H9 (cell line): ENCODE results near the gene HOXC6. TPM values are rescaled to one million over a fixed set of nuclear protein-coding genes. Genes with fewer than 3 reads are reported as not detected.

Experiments used
- DNase-seq: peaks from one replicate; pipeline ENCODE4 v3.0.0-alpha.2; 2017
- H2AFZ ChIP-seq: one replicate; pipeline ENCODE4 v1.6.1; 2013; ENCODE audit warnings: mild to moderate bottlenecking, low read length, control low read depth, moderate library complexity
- H2AK5ac ChIP-seq: 2 replicates; pipeline ENCODE4 v1.6.1; 2013; ENCODE audit warnings: low read length, control low read depth, mixed read lengths; ENCODE audit not compliant: insufficient read length
- H2BK120ac ChIP-seq: one replicate; pipeline ENCODE4 v1.6.1; 2013; ENCODE audit warnings: low read depth, mild to moderate bottlenecking, low read length, control low read depth, inconsistent platforms; ENCODE audit not compliant: poor library complexity, severe bottlenecking
- H2BK12ac ChIP-seq: 2 replicates; pipeline ENCODE4 v1.6.1; 2013; ENCODE audit warnings: low read length, control low read depth, mixed read lengths, low read depth; ENCODE audit not compliant: insufficient read length
- H2BK15ac ChIP-seq: 2 replicates; pipeline ENCODE4 v1.6.1; 2013; ENCODE audit warnings: low read depth, low read length, control low read depth
- H2BK20ac ChIP-seq: one replicate; pipeline ENCODE4 v1.6.1; 2013; ENCODE audit warnings: low read depth, mild to moderate bottlenecking, low read length, control low read depth, inconsistent platforms; ENCODE audit not compliant: poor library complexity, severe bottlenecking
- H2BK5ac ChIP-seq: 2 replicates; pipeline ENCODE4 v1.6.1; 2013; ENCODE audit warnings: low read length, control low read depth, mixed read lengths; ENCODE audit not compliant: insufficient read length
- H3K14ac ChIP-seq: 2 replicates; pipeline ENCODE4 v1.6.1; 2013; ENCODE audit warnings: low read length, control low read depth; ENCODE audit not compliant: insufficient read depth
- H3K18ac ChIP-seq: 2 replicates; pipeline ENCODE4 v1.6.1; 2013; ENCODE audit warnings: low read depth, mild to moderate bottlenecking, mixed read lengths, low read length, control low read depth; ENCODE audit not compliant: insufficient read length
- H3K23ac ChIP-seq: 2 replicates; pipeline ENCODE4 v1.6.1; 2013; ENCODE audit warnings: low read length, control low read depth, mixed read lengths, low read depth; ENCODE audit not compliant: insufficient read length
- H3K23me2 ChIP-seq: 2 replicates; pipeline ENCODE4 v1.6.1; 2013; ENCODE audit warnings: low read depth, mild to moderate bottlenecking, mixed read lengths, low read length, control low read depth; ENCODE audit not compliant: insufficient read length, poor library complexity, severe bottlenecking
- H3K27ac ChIP-seq: 2 replicates; pipeline ENCODE4 v1.5.1; 2013; ENCODE audit warnings: low read length, control low read depth, mixed read lengths, low read depth; ENCODE audit not compliant: insufficient read length
- H3K27me3 ChIP-seq: 2 replicates; pipeline ENCODE4 v1.6.1; 2013; ENCODE audit warnings: low read length, control low read depth, inconsistent platforms; ENCODE audit not compliant: insufficient read depth
- H3K4ac ChIP-seq: 2 replicates; pipeline ENCODE4 v1.6.1; 2013; ENCODE audit warnings: low read depth, mild to moderate bottlenecking, control low read depth, inconsistent platforms, low read length, moderate library complexity
- H3K4me1 ChIP-seq: 2 replicates; pipeline ENCODE4 v1.6.1; 2013; ENCODE audit warnings: low read length, control low read depth, inconsistent platforms; ENCODE audit not compliant: insufficient read depth
- H3K4me2 ChIP-seq: 2 replicates; pipeline ENCODE4 v1.6.1; 2013; ENCODE audit warnings: low read length, control low read depth, mixed read lengths; ENCODE audit not compliant: insufficient read length, insufficient read depth
- H3K56ac ChIP-seq: 2 replicates; pipeline ENCODE4 v1.6.1; 2013; ENCODE audit warnings: low read depth, mild to moderate bottlenecking, mixed read lengths, low read length, control low read depth; ENCODE audit not compliant: insufficient read length
- H3K79me1 ChIP-seq: 2 replicates; pipeline ENCODE4 v1.6.1; 2013; ENCODE audit warnings: low read depth, mild to moderate bottlenecking, moderate library complexity, low read length, control low read depth, inconsistent platforms; ENCODE audit not compliant: insufficient read depth, poor library complexity, severe bottlenecking
- H3K79me2 ChIP-seq: 2 replicates; pipeline ENCODE4 v1.6.1; 2013; ENCODE audit warnings: low read length, control low read depth, inconsistent platforms; ENCODE audit not compliant: insufficient read depth
- H3K9ac ChIP-seq: 2 replicates; pipeline ENCODE4 v1.6.1; 2013; ENCODE audit warnings: low read length, control low read depth, mixed read lengths; ENCODE audit not compliant: insufficient read length; ENCODE audit errors: extremely low read depth
- H3K9me3 ChIP-seq: one replicate; pipeline ENCODE4 v1.6.1; 2013; ENCODE audit warnings: low read depth, low read length, inconsistent platforms; ENCODE audit not compliant: control insufficient read depth
- H3T11ph ChIP-seq: one replicate; pipeline ENCODE4 v1.6.1; 2013; ENCODE audit warnings: mild to moderate bottlenecking, low read length, control low read depth, inconsistent platforms
- H4K20me1 ChIP-seq: one replicate; pipeline ENCODE4 v1.6.1; 2013; ENCODE audit not compliant: control insufficient read depth, insufficient read length, insufficient read depth
- H4K5ac ChIP-seq: 2 replicates; pipeline ENCODE4 v1.6.1; 2013; ENCODE audit warnings: low read depth, mild to moderate bottlenecking, mixed read lengths, low read length, control low read depth; ENCODE audit not compliant: insufficient read length
- H4K8ac ChIP-seq: replicated peaks from 2 replicates; pipeline ENCODE4 v1.6.1; 2013; ENCODE audit warnings: low read length, control low read depth, mixed read lengths, low read depth; ENCODE audit not compliant: insufficient read length
- H4K91ac ChIP-seq: 2 replicates; pipeline ENCODE4 v1.6.1; 2013; ENCODE audit warnings: low read depth, mild to moderate bottlenecking, moderate library complexity, mixed read lengths, low read length, control low read depth; ENCODE audit not compliant: insufficient read length
- H3K27ac Mint-ChIP-seq, 3 experiments: 2 replicates in 2 of 3; 3 replicates in 1 of 3; pipeline ENCODE4 v1.8.0; 2020 to 2021; ENCODE audit warnings: mixed read lengths in 3 of 3, mild to moderate bottlenecking in 1 of 3, moderate library complexity in 1 of 3
- H3K27me3 Mint-ChIP-seq: 2 replicates; pipeline ENCODE4 v1.8.0; 2021; ENCODE audit warnings: low read depth, mild to moderate bottlenecking, moderate library complexity, mixed read lengths
- H3K36me3 Mint-ChIP-seq, 3 experiments: 2 replicates in 2 of 3; 3 replicates in 1 of 3; pipeline ENCODE4 v1.8.0; 2020 to 2021; ENCODE audit warnings: low read depth in 3 of 3, mixed read lengths in 3 of 3; ENCODE audit not compliant: insufficient read depth in 1 of 3
- H3K4me1 Mint-ChIP-seq, 2 experiments: 2 replicates each; pipeline ENCODE4 v1.8.0; 2020; ENCODE audit warnings: mixed read lengths in 2 of 2
- H3K4me3 Mint-ChIP-seq, 2 experiments: 2 replicates in 1 of 2; 3 replicates in 1 of 2; pipeline ENCODE4 v1.8.0; 2020 to 2021; ENCODE audit warnings: mild to moderate bottlenecking in 2 of 2, mixed read lengths in 2 of 2, moderate library complexity in 1 of 2
- H3K9me3 Mint-ChIP-seq, 2 experiments: 2 replicates in 1 of 2; 3 replicates in 1 of 2; pipeline ENCODE4 v1.8.0; 2020; ENCODE audit warnings: mild to moderate bottlenecking in 2 of 2, mixed read lengths in 2 of 2, moderate library complexity in 1 of 2
- WGBS: extraction: QIAGEN DNeasy Blood & Tissue Kit; methylation state at CpG from one replicate; pipeline ENCODE4 v1.1.7; 2013; ENCODE audit warnings: missing lambda C conversion rate, low lambda C conversion rate, mixed read lengths; ENCODE audit not compliant: insufficient read length; ENCODE audit errors: extremely low coverage; 5-methylcytosine and 5-hydroxymethylcytosine counted together
- total RNA-seq: library from RNA; stranded (reverse); gene quantifications from 2 replicates; pipeline ENCODE4 v1.2.1, GENCODE V29; 2021
- TF ChIP-seq, protein P1 (sequence below): fragments of 200-600 bp; sonication (generic); conservative IDR thresholded peaks from 3 replicates; pipeline ENCODE4 v1.8.0; 2021; ENCODE audit warnings: antibody characterized with exemption, mild to moderate bottlenecking

The HOXC6 gene
- total RNA-seq, 1 experiment from 2014 or later = not detected

GRCh38 chr12:53986686-53987483, 41.4 kb upstream of the HOXC6 start:
- no peak overlapping the region for H3K27ac Mint-ChIP-seq
- peaks cover 3 to 11% of the 10 kb centered on the region in 2 experiments; a peak in 2 of 4 replicates for H3K4me1 Mint-ChIP-seq

More at GRCh38 chr12:53986686-53987483, 41.4 kb upstream of the HOXC6 start:
- TF ChIP-seq, protein P1, sequence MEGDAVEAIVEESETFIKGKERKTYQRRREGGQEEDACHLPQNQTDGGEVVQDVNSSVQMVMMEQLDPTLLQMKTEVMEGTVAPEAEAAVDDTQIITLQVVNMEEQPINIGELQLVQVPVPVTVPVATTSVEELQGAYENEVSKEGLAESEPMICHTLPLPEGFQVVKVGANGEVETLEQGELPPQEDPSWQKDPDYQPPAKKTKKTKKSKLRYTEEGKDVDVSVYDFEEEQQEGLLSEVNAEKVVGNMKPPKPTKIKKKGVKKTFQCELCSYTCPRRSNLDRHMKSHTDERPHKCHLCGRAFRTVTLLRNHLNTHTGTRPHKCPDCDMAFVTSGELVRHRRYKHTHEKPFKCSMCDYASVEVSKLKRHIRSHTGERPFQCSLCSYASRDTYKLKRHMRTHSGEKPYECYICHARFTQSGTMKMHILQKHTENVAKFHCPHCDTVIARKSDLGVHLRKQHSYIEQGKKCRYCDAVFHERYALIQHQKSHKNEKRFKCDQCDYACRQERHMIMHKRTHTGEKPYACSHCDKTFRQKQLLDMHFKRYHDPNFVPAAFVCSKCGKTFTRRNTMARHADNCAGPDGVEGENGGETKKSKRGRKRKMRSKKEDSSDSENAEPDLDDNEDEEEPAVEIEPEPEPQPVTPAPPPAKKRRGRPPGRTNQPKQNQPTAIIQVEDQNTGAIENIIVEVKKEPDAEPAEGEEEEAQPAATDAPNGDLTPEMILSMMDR = no peak
- no peak overlapping the region for H3K4me2 ChIP-seq
- no peak overlapping the region for H3K18ac ChIP-seq
- no peak overlapping the region for H3K23ac ChIP-seq
- H3K9ac ChIP-seq = no peak overlapping the region
- no peak for DNase-seq
- H3K56ac ChIP-seq = no peak overlapping the region
- H3K79me2 ChIP-seq = no peaks in the 10 kb centered on the region
- H4K5ac ChIP-seq = no peak overlapping the region
- no peak overlapping the region for H3K14ac ChIP-seq
- no peak overlapping the region for H3T11ph ChIP-seq
- H3K4me3 Mint-ChIP-seq = no peak overlapping the region; a peak in 1 of 5 replicates
- no peaks in the 10 kb centered on the region for H3K79me1 ChIP-seq
- no peak overlapping the region for H2BK15ac ChIP-seq
- no CpG with 5 or more reads among the region's 21 CpGs for WGBS
- no peak overlapping the region for H4K8ac ChIP-seq
- H3K4ac ChIP-seq = no peak overlapping the region
- H3K27me3 Mint-ChIP-seq = peaks cover 100% of the 10 kb centered on the region
- H3K9me3 ChIP-seq = no peaks in the 10 kb centered on the region
- no peak overlapping the region for H3K27ac ChIP-seq
- peaks cover 3 to 11% of the 10 kb centered on the region in 2 experiments; a peak in 4 of 5 replicates for H3K9me3 Mint-ChIP-seq
- no peak overlapping the region for H2BK120ac ChIP-seq
- H4K20me1 ChIP-seq = no peaks in the 10 kb centered on the region
- no peaks in the 10 kb centered on the region; a peak in 2 of 7 replicates for H3K36me3 Mint-ChIP-seq
- no peak overlapping the region for H4K91ac ChIP-seq
- H2AFZ ChIP-seq = no peak overlapping the region
- H3K4me1 ChIP-seq = no peaks in the 10 kb centered on the region
- no peak overlapping the region for H2AK5ac ChIP-seq
- H2BK5ac ChIP-seq = no peak overlapping the region
- H2BK12ac ChIP-seq = no peak overlapping the region
- no peaks in the 10 kb centered on the region for H3K23me2 ChIP-seq
- peaks cover 96% of the 10 kb centered on the region for H3K27me3 ChIP-seq
- no peak overlapping the region for H2BK20ac ChIP-seq
